HUES6 (cell line): ENCODE results near the gene FZD7.

ENCODE experiments used
- H3K27ac ChIP-seq: 2 replicates; pipeline ENCODE4 v1.7.0; 2013; ENCODE audit warnings: low read depth, mild to moderate bottlenecking, low read length, inconsistent platforms
- H3K27me3 ChIP-seq: 2 replicates; pipeline ENCODE4 v1.6.1; 2013; ENCODE audit warnings: low read length; ENCODE audit not compliant: control insufficient read depth, insufficient read depth
- H3K36me3 ChIP-seq: 2 replicates; pipeline ENCODE4 v1.6.1; 2013; ENCODE audit warnings: low read length; ENCODE audit not compliant: control insufficient read depth, insufficient read depth
- H3K4me1 ChIP-seq: 2 replicates; pipeline ENCODE4 v1.6.1; 2013; ENCODE audit warnings: low read length; ENCODE audit not compliant: control insufficient read depth, insufficient read depth
- H3K4me3 ChIP-seq: 2 replicates; pipeline ENCODE4 v1.5.1; 2013; ENCODE audit warnings: low read depth, low read length
- H3K9ac ChIP-seq: one replicate; pipeline ENCODE4 v1.6.1; 2013; ENCODE audit warnings: mild to moderate bottlenecking, low read length
- H3K9me3 ChIP-seq: 2 replicates; pipeline ENCODE4 v1.6.1; 2013; ENCODE audit warnings: low read depth, low read length; ENCODE audit not compliant: control insufficient read depth, insufficient read depth

The FZD7 gene

GRCh38 chr2:202069170-202070067, 35.8 kb downstream of the FZD7 start:
- H3K27me3 ChIP-seq = no peaks in the 10 kb centered on the region
- H3K4me1 ChIP-seq = peaks cover 13% of the 10 kb centered on the region
- no peaks in the 10 kb centered on the region for H3K9me3 ChIP-seq
- H3K27ac ChIP-seq = no peak overlapping the region
- no peak overlapping the region for H3K4me3 ChIP-seq
- no peaks in the 10 kb centered on the region for H3K36me3 ChIP-seq
- no peak overlapping the region for H3K9ac ChIP-seq

- Histone ChIP-seq H3K36me3 (no peaks in the 10 kb centered on the region), H3K9ac (no peak overlapping the region)
Measured at GRCh38 chr2:202071107-202071506, 37.5 kb downstream of the FZD7 start.

GRCh38 chr2:202072226-202072625, 38.6 kb downstream of the FZD7 start:
- Histone ChIP-seq H3K9me3 (no peaks in the 10 kb centered on the region), H3K4me1 (0 out of 2 replicates have a peak, but pooled peaks cover 7% of the 10 kb centered on the region), H3K36me3 (no peaks in the 10 kb centered on the region), H3K27me3 (no peaks in the 10 kb centered on the region), H3K27ac (no peak overlapping the region), H3K9ac (no peak overlapping the region), H3K4me3 (no peak overlapping the region)

More at GRCh38 chr2:202071107-202071506, 37.5 kb downstream of the FZD7 start:
- Histone ChIP-seq H3K27me3 (no peaks in the 10 kb centered on the region), H3K4me3 (no peak overlapping the region), H3K27ac (no peak overlapping the region), H3K9me3 (no peaks in the 10 kb centered on the region), H3K4me1 (0 out of 2 replicates have a peak, but pooled peaks cover 7% of the 10 kb centered on the region)

GRCh38 chr2:202072737-202073401, 39.2 kb downstream of the FZD7 start, which contains the start of gene KIAA2012:
TSS of gene KIAA2012 (plus strand) at chr2:202073255. CDS start at chr2:202073628, 373 bp downstream.
- H3K4me1 ChIP-seq = 0 out of 2 replicates have a peak, but pooled peaks cover 7% of the 10 kb centered on the region
- no peak within 1 kb of the TSS for H3K9ac ChIP-seq
- no peak within 1 kb of the TSS for H3K4me3 ChIP-seq
- H3K27ac ChIP-seq = no peak within 1 kb of the TSS
- no peaks in the 10 kb centered on the region for H3K36me3 ChIP-seq
- no peaks in the 10 kb centered on the region for H3K27me3 ChIP-seq
- H3K9me3 ChIP-seq = no peaks in the 10 kb centered on the region

- no peak overlapping the region for H3K27ac ChIP-seq
- H3K27me3 ChIP-seq = no peaks in the 10 kb centered on the region
Measured at GRCh38 chr2:202074324-202074723, 40.7 kb downstream of the FZD7 start.

GRCh38 chr2:202079310-202079709, 45.7 kb downstream of the FZD7 start:
- Histone ChIP-seq H3K36me3 (no peaks in the 10 kb centered on the region), H3K27ac (no peak overlapping the region), H3K4me3 (no peak overlapping the region), H3K4me1 (peaks cover 7% of the 10 kb centered on the region), H3K9me3 (peaks cover 8% of the 10 kb centered on the region; the same call in 1 of the 2 replicates), H3K27me3 (no peaks in the 10 kb centered on the region), H3K9ac (no peak overlapping the region)

More at GRCh38 chr2:202074324-202074723, 40.7 kb downstream of the FZD7 start:
- Histone ChIP-seq H3K4me1 (0 out of 2 replicates have a peak, but pooled peaks cover 7% of the 10 kb centered on the region), H3K4me3 (no peak overlapping the region), H3K36me3 (no peaks in the 10 kb centered on the region), H3K9ac (no peak overlapping the region), H3K9me3 (no peaks in the 10 kb centered on the region)

GRCh38 chr2:202084265-202084664, 50.6 kb downstream of the FZD7 start:
- Histone ChIP-seq H3K27ac (no peak overlapping the region), H3K36me3 (no peaks in the 10 kb centered on the region), H3K27me3 (no peaks in the 10 kb centered on the region), H3K4me1 (peaks cover 9% of the 10 kb centered on the region), H3K4me3 (no peak overlapping the region), H3K9ac (no peak overlapping the region), H3K9me3 (peaks cover 8% of the 10 kb centered on the region; the same call in 1 of the 2 replicates)
